Duodenal mucosa (tissue), 2 donors: ENCODE measurements around the gene SLC25A4.
"Not testable (repeated sequence)": the region's sequence is repeated elsewhere in the genome, so short reads cannot be mapped to it uniquely, and the experiment has no call there.

Source experiments
- H3K27ac ChIP-seq: one replicate; pipeline ENCODE4 v1.7.0; 2013; ENCODE audit warnings: low read depth, low read length
- H3K27me3 ChIP-seq, 2 donors: one replicate each; pipeline ENCODE4 v1.7.0; 2013; ENCODE audit warnings: low read length in 2 of 2, control low read depth in 1 of 2; ENCODE audit not compliant: insufficient read depth in 2 of 2, control insufficient read depth in 1 of 2
- H3K36me3 ChIP-seq, 2 donors: one replicate each; pipeline ENCODE4 v1.7.0; 2013; ENCODE audit warnings: low read length in 2 of 2, control low read depth in 1 of 2; ENCODE audit not compliant: insufficient read depth in 2 of 2, control insufficient read depth in 1 of 2
- H3K4me1 ChIP-seq, 2 donors: one replicate each; pipeline ENCODE4 v1.7.0; 2013; ENCODE audit warnings: low read length in 2 of 2, control low read depth in 1 of 2; ENCODE audit not compliant: insufficient read depth in 2 of 2, control insufficient read depth in 1 of 2
- H3K4me3 ChIP-seq, 2 donors: one replicate each; pipeline ENCODE4 v1.7.0; 2013; ENCODE audit warnings: low read length in 2 of 2, low read depth in 1 of 2
- H3K9ac ChIP-seq, 2 donors: one replicate each; pipeline ENCODE4 v1.7.0; 2013; ENCODE audit warnings: low read length in 2 of 2, low read depth in 1 of 2
- H3K9me3 ChIP-seq, 2 donors: one replicate each; pipeline ENCODE4 v1.7.0; 2013; ENCODE audit warnings: low read length in 2 of 2, control low read depth in 1 of 2; ENCODE audit not compliant: control insufficient read depth in 1 of 2

Gene SLC25A4

DNA sequence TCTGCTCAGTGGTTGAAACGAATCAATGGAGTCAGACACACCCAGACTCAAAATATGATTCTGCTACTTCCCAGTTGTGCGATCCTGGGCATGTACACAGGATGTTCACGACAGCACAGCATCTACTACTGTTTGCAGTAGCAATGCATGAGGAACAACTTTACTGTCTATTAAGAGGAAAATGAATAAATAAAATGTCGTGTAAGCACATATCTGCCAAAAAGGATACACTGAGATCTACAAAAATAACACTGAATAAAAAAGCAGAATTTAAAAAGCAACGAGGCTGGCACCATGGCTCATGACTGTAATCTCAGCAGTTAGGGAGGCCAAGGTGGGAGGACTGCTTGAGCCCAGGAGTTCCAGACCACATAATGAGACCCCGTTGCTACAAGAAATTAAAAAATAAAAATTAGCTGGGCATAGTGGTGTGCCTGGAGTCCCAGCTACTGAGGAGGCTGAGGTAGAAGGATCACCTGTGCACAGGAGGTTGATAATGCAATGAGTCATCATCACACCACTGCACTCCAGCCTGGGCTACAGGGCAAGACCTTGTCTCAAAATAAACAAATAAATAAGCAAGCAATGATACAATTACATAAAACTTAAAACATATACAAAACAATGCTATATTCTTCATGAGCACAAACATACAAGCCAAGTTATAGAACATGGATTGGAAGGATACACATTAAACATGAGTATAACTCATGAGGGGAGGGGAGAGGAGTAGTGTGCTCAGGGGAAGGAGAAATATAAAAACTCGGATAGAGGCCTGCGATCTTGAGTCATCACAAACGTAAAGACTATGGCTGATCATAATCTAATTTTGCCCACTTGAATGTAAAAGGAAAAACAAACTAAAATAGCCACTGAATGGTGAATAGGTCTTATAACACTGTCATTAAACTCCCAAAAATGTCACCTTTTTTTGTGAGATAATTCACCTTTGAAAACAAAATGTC lies 52.1 kb downstream of the SLC25A4 start:
- no peaks in the 10 kb centered on the region for H3K9me3 ChIP-seq
- H3K36me3 ChIP-seq, result peaks cover 0 to 13% of the 10 kb centered on the region in 2 donors
- H3K4me1 ChIP-seq, result no peaks in the 10 kb centered on the region
- no peak overlapping the region for H3K4me3 ChIP-seq
- H3K27ac ChIP-seq, result no peak overlapping the region
- no peaks in the 10 kb centered on the region for H3K27me3 ChIP-seq
- H3K9ac ChIP-seq, result no peak overlapping the region

DNA sequence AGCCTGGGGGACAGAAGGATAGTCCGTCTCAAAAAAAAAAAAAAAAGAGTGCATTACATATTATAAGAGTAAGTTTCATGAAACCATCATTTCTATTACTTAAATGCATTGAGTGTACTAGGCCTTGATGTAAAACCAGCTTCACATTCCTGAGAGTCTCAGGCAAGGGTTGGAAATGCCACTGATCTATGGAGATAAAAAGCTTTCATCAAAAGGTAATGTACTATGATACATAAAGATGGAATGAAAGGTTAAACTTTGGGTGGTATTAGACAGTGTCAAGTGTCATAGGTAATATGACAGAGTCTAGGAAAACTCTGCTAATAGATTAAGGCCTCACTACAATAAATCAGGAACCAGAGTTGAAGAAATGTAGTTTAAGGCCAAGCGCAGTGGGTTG lies 53.4 kb downstream of the SLC25A4 start:
- H3K27me3 ChIP-seq, result no peaks in the 10 kb centered on the region
- H3K9ac ChIP-seq, result no peak overlapping the region
- H3K9me3 ChIP-seq, result no peaks in the 10 kb centered on the region
- peaks cover 0 to 7% of the 10 kb centered on the region in 2 donors for H3K36me3 ChIP-seq
- no peak overlapping the region for H3K4me3 ChIP-seq
- no peak overlapping the region for H3K27ac ChIP-seq
- no peaks in the 10 kb centered on the region for H3K4me1 ChIP-seq

DNA sequence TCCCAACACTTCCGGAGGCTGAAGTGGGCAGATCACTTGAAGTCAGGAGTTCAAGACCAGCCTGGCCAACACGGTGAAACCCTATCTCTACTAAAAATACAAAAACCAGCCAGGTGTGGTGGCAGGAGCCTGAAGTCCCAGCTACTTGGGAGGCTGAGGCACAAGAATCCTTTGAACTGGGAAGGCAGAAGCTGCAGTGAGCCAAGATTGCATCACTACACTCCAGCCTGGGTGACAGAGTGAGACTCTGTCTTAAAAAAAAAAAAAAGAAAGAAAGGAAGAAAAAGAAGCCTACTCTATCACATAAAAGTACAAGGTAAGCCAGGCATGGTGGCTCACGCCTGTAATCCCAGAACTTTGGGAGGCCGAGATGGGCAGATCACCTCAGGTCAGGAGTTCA lies 55.1 kb downstream of the SLC25A4 start:
- not testable (repeated sequence) for H3K4me1 ChIP-seq, H3K4me3 ChIP-seq

More for the DNA sequence above, 55.1 kb downstream of the SLC25A4 start:
- H3K9me3 ChIP-seq, H3K36me3 ChIP-seq, H3K27me3 ChIP-seq, H3K9ac ChIP-seq, H3K27ac ChIP-seq: not testable (repeated sequence)
